22Rv1 (cell line): ENCODE data around the gene COPS9.

ENCODE experiments used
- H3K27ac ChIP-seq: fragments of 450-650 bp; 2 replicates; pipeline ENCODE4 v1.5.1; 2017
- CTCF ChIP-seq: fragments of 450-650 bp; IDR thresholded peaks from 2 replicates; pipeline ENCODE4 v1.5.1; 2017; ENCODE audit warnings: mild to moderate bottlenecking
- ZFX ChIP-seq: fragments of 450-650 bp; IDR thresholded peaks from 2 replicates; pipeline ENCODE4 v1.6.1; 2017; ENCODE audit warnings: antibody characterized with exemption, borderline replicate concordance

COPS9 gene

GRCh38 chr2:240165661-240166060, 29.6 kb upstream of the COPS9 start:
- TF ChIP-seq CTCF (no peak), ZFX (no peak)
- H3K27ac ChIP-seq = no peak overlapping the region

GRCh38 chr2:240165034-240165433, 28.9 kb upstream of the COPS9 start:
- H3K27ac ChIP-seq = no peak overlapping the region
- TF ChIP-seq ZFX = no peak
- TF ChIP-seq CTCF = no peak

GRCh38 chr2:240164586-240164985, 28.5 kb upstream of the COPS9 start:
- no peak for TF ChIP-seq CTCF
- no peak overlapping the region for H3K27ac ChIP-seq

- H3K27ac ChIP-seq = no peak overlapping the region
- no peak for TF ChIP-seq CTCF
- TF ChIP-seq ZFX = no peak
These were observed 27.9 kb upstream of the COPS9 start for GRCh38 chr2:240163844-240164574.

GRCh38 chr2:240162939-240163714, 27.0 kb upstream of the COPS9 start:
- TF ChIP-seq CTCF (no peak), ZFX (no peak)
- H3K27ac ChIP-seq = no peak overlapping the region

GRCh38 chr2:240162531-240162930, 26.4 kb upstream of the COPS9 start:
- no peak for TF ChIP-seq ZFX
- TF ChIP-seq CTCF = no peak
- H3K27ac ChIP-seq = no peak overlapping the region

GRCh38 chr2:240162032-240162431, 25.9 kb upstream of the COPS9 start:
- H3K27ac ChIP-seq = no peak overlapping the region
- no peak for TF ChIP-seq ZFX
- TF ChIP-seq CTCF = no peak
